HEK293 (cell line): ENCODE measurements around the gene ELAC1.

ENCODE experiments used
- CTCF ChIA-PET: fragments of 350-600 bp; formaldehyde crosslinking; extraction: SDS; loops from one replicate; lab custom pipeline; 2021; ENCODE audit warnings: antibody characterized with exemption; lab: Yijun Ruan, JAX
- POLR2A ChIA-PET: fragments of 300-600 bp; formaldehyde crosslinking; extraction: SDS; loops from one replicate; lab custom pipeline; 2020; ENCODE audit warnings: antibody characterized with exemption, inconsistent platforms; lab: Yijun Ruan, JAX
- H3K27ac ChIP-seq: fragments of 200-500 bp; sonication (Bioruptor generic); 2 replicates; pipeline ENCODE4 v1.5.1; 2014; ENCODE audit warnings: low read depth, low read length, control low read depth, inconsistent platforms; ENCODE audit errors: extremely low read depth
- H3K36me3 ChIP-seq, 2 experiments: fragments of 200-500 bp in 1 of 2; sonication (Bioruptor generic) in 1 of 2; 1 replicate in 1 of 2; 2 replicates in 1 of 2; pipeline ENCODE4 v1.5.1; 2014 to 2017; ENCODE audit warnings: inconsistent platforms in 2 of 2, low read length in 2 of 2; ENCODE audit not compliant: control insufficient read depth in 2 of 2, insufficient read depth in 1 of 2
- H3K4me1 ChIP-seq: fragments of 200-500 bp; sonication (Bioruptor generic); 2 replicates; pipeline ENCODE4 v1.5.1; 2014; ENCODE audit warnings: mild to moderate bottlenecking, low read length, inconsistent platforms; ENCODE audit not compliant: control insufficient read depth, insufficient read depth
- H3K4me3 ChIP-seq: 2 replicates; pipeline ENCODE4 v1.5.1; 2011; ENCODE audit warnings: low read depth, mild to moderate bottlenecking, control low read depth, low read length, moderate library complexity
- H3K9me3 ChIP-seq: fragments of 200-500 bp; sonication (Bioruptor generic); 2 replicates; pipeline ENCODE4 v1.5.1; 2014; ENCODE audit warnings: low read depth, low read length, inconsistent platforms; ENCODE audit not compliant: control insufficient read depth, insufficient read depth
- WT1 ChIP-seq: fragments of 450-650 bp; formaldehyde crosslinking; IDR thresholded peaks from 2 replicates; pipeline ENCODE4 v1.5.1; 2016; ENCODE audit warnings: missing biosample characterization, missing genetic modification characterization
- ZEB2 ChIP-seq: fragments of 450-650 bp; formaldehyde crosslinking; IDR thresholded peaks from 2 replicates; pipeline ENCODE4 v1.5.1; 2016; ENCODE audit warnings: missing biosample characterization, missing genetic modification characterization
- ZNF19 ChIP-seq: fragments of 450-650 bp; formaldehyde crosslinking; IDR thresholded peaks from 2 replicates; pipeline ENCODE4; 2016; ENCODE audit warnings: missing biosample characterization, missing genetic modification characterization, low read depth
- ZNF423 ChIP-seq: fragments of 450-650 bp; formaldehyde crosslinking; IDR thresholded peaks from 2 replicates; pipeline ENCODE4 v1.5.1; 2016; ENCODE audit warnings: missing biosample characterization, missing genetic modification characterization
- ZXDB ChIP-seq: fragments of 450-650 bp; formaldehyde crosslinking; IDR thresholded peaks from 2 replicates; pipeline ENCODE4 v1.5.1; 2016; ENCODE audit warnings: missing biosample characterization, missing genetic modification characterization
- TF ChIP-seq, protein P1 (sequence below): fragments of 450-650 bp; formaldehyde crosslinking; conservative IDR thresholded peaks from 2 replicates; pipeline ENCODE4 v1.5.1; 2016; ENCODE audit warnings: low read depth, missing biosample characterization, missing genetic modification characterization
- TF ChIP-seq, protein P2 (sequence below): fragments of 450-650 bp; formaldehyde crosslinking; IDR thresholded peaks from 2 replicates; pipeline ENCODE4 v1.5.1; 2016; ENCODE audit warnings: missing biosample characterization, missing genetic modification characterization
- TF ChIP-seq, protein P3 (sequence below): fragments of 450-650 bp; formaldehyde crosslinking; IDR thresholded peaks from 2 replicates; pipeline ENCODE4 v1.5.1; 2017; ENCODE audit warnings: missing biosample characterization, missing genetic modification characterization
- TF ChIP-seq, protein P4 (sequence below): fragments of 450-650 bp; formaldehyde crosslinking; IDR thresholded peaks from 2 replicates; pipeline ENCODE4 v1.5.1; 2016; ENCODE audit warnings: missing biosample characterization, missing genetic modification characterization
- TF ChIP-seq, protein P5 (sequence below): fragments of 450-650 bp; formaldehyde crosslinking; IDR thresholded peaks from 2 replicates; pipeline ENCODE4 v1.5.1; 2016; ENCODE audit warnings: missing biosample characterization, missing genetic modification characterization
- TF ChIP-seq, protein P6 (sequence below): fragments of 450-650 bp; formaldehyde crosslinking; IDR thresholded peaks from 2 replicates; pipeline ENCODE4 v1.5.1; 2016; ENCODE audit warnings: missing biosample characterization, missing genetic modification characterization

The ELAC1 gene

DNA sequence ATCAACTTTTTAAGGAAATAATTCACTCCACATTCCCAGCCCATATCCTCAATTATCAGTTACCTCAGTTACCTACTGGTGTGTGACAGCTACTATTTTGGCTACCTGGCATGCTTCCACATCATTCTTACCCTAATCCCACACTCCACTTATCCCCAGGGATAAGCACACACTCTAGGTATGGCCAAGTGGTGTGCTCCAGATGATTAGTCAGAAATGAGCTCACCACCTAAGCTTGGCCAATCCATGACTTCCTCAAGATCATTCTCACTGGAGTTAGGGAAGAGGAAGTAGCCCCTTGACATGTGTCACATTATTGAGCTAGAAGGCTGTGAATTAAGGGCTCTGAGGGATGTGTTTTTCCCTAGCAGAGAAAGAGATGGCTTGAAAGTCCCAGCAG lies 41.2 kb downstream of the ELAC1 start (continued):
- TF ChIP-seq, protein P1, sequence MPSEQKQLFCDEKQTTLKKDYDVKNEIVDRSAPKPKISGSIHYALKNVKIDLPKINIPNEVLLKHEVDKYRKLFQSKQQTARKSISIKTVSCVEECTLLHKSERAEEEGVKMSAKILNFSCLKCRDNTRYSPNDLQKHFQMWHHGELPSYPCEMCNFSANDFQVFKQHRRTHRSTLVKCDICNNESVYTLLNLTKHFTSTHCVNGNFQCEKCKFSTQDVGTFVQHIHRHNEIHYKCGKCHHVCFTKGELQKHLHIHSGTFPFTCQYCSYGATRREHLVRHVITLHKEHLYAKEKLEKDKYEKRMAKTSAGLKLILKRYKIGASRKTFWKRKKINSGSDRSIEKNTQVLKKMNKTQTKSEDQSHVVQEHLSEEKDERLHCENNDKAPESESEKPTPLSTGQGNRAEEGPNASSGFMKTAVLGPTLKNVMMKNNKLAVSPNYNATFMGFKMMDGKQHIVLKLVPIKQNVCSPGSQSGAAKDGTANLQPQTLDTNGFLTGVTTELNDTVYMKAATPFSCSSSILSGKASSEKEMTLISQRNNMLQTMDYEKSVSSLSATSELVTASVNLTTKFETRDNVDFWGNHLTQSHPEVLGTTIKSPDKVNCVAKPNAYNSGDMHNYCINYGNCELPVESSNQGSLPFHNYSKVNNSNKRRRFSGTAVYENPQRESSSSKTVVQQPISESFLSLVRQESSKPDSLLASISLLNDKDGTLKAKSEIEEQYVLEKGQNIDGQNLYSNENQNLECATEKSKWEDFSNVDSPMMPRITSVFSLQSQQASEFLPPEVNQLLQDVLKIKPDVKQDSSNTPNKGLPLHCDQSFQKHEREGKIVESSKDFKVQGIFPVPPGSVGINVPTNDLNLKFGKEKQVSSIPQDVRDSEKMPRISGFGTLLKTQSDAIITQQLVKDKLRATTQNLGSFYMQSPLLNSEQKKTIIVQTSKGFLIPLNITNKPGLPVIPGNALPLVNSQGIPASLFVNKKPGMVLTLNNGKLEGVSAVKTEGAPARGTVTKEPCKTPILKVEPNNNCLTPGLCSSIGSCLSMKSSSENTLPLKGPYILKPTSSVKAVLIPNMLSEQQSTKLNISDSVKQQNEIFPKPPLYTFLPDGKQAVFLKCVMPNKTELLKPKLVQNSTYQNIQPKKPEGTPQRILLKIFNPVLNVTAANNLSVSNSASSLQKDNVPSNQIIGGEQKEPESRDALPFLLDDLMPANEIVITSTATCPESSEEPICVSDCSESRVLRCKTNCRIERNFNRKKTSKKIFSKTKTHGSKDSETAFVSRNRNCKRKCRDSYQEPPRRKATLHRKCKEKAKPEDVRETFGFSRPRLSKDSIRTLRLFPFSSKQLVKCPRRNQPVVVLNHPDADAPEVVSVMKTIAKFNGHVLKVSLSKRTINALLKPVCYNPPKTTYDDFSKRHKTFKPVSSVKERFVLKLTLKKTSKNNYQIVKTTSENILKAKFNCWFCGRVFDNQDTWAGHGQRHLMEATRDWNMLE: peak; percentile 42; the same call in 1 of the 2 replicates
- TF ChIP-seq ZEB2 (tag by site-specific recombination): peak; percentile 42
- TF ChIP-seq, protein P2, sequence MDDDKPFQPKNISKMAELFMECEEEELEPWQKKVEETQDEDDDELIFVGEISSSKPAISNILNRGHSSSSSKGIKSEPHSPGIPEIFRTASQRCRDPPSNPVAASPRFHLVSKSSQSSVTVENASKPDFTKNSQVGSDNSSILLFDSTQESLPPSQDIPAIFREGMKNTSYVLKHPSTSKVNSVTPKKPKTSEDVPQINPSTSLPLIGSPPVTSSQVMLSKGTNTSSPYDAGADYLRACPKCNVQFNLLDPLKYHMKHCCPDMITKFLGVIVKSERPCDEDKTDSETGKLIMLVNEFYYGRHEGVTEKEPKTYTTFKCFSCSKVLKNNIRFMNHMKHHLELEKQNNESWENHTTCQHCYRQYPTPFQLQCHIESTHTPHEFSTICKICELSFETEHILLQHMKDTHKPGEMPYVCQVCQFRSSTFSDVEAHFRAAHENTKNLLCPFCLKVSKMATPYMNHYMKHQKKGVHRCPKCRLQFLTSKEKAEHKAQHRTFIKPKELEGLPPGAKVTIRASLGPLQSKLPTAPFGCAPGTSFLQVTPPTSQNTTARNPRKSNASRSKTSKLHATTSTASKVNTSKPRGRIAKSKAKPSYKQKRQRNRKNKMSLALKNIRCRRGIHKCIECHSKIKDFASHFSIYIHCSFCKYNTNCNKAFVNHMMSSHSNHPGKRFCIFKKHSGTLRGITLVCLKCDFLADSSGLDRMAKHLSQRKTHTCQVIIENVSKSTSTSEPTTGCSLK (tag by site-specific recombination): no peak
- TF ChIP-seq, protein P3, sequence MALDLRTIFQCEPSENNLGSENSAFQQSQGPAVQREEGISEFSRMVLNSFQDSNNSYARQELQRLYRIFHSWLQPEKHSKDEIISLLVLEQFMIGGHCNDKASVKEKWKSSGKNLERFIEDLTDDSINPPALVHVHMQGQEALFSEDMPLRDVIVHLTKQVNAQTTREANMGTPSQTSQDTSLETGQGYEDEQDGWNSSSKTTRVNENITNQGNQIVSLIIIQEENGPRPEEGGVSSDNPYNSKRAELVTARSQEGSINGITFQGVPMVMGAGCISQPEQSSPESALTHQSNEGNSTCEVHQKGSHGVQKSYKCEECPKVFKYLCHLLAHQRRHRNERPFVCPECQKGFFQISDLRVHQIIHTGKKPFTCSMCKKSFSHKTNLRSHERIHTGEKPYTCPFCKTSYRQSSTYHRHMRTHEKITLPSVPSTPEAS (tag by site-specific recombination): peak; percentile 45; the same call in 1 of the 2 replicates

DNA sequence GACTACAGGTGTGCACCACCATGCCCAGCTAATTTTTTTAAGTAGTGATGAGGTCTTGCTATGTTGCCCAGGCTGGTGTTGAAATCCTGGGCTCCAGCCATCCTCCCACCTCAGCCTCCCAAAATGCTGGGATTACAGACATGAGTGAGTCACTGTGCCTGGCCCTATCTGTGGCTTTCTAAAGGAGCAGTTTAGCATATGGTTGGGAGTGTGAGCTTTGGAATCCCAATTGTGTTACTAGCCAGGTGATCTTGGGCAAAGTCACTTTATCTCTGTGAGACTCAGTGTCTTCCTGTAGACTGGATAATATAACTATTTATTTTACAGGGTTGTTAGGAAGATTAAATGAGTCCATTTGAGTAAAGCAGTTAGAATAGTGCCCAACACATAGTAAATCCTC lies 42.4 kb downstream of the ELAC1 start:
- Histone ChIP-seq H3K36me3 (no peaks in the 10 kb centered on the region), H3K9me3 (no peaks in the 10 kb centered on the region), H3K4me3 (no peak overlapping the region), H3K4me1 (peaks cover 30% of the 10 kb centered on the region), H3K27ac (no peak overlapping the region)
- ChIA-PET POLR2A (interaction anchor here (1.0 to 1.9 kb wide), 3 partner anchors 18 to 131 kb away, joined by 3 to 8 read pairs (median 7); partner anchors contain the start of genes ME2 and SMAD4), CTCF (interaction anchor here (0.6 to 2.3 kb wide), 4 partner anchors 27 to 288 kb away, joined by 4 to 6 read pairs (median 5); no protein-coding TSS in a partner anchor)
- TF ChIP-seq, protein P4, sequence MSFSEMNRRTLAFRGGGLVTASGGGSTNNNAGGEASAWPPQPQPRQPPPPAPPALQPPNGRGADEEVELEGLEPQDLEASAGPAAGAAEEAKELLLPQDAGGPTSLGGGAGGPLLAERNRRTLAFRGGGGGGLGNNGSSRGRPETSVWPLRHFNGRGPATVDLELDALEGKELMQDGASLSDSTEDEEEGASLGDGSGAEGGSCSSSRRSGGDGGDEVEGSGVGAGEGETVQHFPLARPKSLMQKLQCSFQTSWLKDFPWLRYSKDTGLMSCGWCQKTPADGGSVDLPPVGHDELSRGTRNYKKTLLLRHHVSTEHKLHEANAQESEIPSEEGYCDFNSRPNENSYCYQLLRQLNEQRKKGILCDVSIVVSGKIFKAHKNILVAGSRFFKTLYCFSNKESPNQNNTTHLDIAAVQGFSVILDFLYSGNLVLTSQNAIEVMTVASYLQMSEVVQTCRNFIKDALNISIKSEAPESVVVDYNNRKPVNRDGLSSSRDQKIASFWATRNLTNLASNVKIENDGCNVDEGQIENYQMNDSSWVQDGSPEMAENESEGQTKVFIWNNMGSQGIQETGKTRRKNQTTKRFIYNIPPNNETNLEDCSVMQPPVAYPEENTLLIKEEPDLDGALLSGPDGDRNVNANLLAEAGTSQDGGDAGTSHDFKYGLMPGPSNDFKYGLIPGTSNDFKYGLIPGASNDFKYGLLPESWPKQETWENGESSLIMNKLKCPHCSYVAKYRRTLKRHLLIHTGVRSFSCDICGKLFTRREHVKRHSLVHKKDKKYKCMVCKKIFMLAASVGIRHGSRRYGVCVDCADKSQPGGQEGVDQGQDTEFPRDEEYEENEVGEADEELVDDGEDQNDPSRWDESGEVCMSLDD (tag by site-specific recombination): no peak
- peak; percentile 15; the same call in 1 of the 2 replicates for TF ChIP-seq ZXDB (tag by site-specific recombination)
- no peak for TF ChIP-seq ZNF423 (tag by site-specific recombination)
- no peak for TF ChIP-seq ZNF19
- TF ChIP-seq, protein P5, sequence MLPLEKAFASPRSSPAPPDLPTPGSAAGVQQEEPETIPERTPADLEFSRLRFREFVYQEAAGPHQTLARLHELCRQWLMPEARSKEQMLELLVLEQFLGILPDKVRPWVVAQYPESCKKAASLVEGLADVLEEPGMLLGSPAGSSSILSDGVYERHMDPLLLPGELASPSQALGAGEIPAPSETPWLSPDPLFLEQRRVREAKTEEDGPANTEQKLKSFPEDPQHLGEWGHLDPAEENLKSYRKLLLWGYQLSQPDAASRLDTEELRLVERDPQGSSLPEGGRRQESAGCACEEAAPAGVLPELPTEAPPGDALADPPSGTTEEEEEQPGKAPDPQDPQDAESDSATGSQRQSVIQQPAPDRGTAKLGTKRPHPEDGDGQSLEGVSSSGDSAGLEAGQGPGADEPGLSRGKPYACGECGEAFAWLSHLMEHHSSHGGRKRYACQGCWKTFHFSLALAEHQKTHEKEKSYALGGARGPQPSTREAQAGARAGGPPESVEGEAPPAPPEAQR (tag by site-specific recombination): no peak
- peak; percentile 35; the same call in 1 of the 2 replicates for TF ChIP-seq WT1 (tag by site-specific recombination)
- TF ChIP-seq, protein P6, sequence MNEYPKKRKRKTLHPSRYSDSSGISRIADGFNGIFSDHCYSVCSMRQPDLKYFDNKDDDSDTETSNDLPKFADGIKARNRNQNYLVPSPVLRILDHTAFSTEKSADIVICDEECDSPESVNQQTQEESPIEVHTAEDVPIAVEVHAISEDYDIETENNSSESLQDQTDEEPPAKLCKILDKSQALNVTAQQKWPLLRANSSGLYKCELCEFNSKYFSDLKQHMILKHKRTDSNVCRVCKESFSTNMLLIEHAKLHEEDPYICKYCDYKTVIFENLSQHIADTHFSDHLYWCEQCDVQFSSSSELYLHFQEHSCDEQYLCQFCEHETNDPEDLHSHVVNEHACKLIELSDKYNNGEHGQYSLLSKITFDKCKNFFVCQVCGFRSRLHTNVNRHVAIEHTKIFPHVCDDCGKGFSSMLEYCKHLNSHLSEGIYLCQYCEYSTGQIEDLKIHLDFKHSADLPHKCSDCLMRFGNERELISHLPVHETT (tag by site-specific recombination): no peak
